ENCODE measurements around the gene CPB1.

Gene CPB1

DNA sequence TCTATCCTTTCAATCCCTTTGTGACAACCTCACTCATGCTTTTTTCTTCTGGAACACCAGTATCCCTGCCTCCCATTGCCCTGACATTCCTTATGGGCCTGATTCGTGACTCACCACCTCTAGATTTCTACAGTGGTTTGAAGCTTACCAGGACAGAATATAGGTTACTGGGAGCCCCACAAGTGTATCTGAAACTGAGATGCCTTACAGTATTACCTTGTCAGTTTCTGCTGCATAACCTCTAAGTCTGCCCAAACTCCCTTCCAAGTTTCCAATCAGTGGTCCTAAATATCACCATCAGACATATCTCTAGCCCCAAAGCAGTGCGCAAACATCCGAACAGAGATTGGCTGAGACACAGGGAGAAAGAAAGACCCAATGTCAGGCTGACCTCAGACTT, 5.6 kb downstream of the CPB1 start:
- no peak for DNase-seq

GRCh38 chr3:148839805-148840204, 12.2 kb downstream of the CPB1 start:
- DNase-seq = no peak

GRCh38 chr3:148840451-148840850, 12.8 kb downstream of the CPB1 start:
- no peak for DNase-seq

- DNase-seq = no peak
These were observed 18.3 kb downstream of the CPB1 start for GRCh38 chr3:148845756-148846395.

DNA sequence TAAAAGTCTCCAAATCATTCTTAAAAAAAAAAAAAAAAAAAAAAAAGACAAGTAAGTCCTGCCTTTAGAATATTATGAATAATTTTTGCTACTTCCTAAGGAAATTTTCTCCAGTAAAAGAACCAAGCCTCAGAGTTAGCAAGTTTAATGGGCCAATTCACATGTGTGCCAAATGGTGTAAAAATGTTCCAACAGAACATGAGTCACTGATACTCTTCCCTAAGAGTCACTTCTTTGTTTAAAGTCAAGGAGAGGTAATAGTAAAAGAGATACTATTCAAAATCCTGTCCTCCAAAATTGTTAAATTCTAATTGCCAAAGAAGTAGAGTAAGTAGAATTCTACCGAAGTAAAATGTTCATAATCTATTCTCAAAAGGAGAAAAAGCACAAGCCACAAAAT, 19.7 kb downstream of the CPB1 start:
- DNase-seq = no peak

GRCh38 chr3:148848410-148848809, 20.8 kb downstream of the CPB1 start:
- no peak for DNase-seq

GRCh38 chr3:148852271-148852992, 24.8 kb downstream of the CPB1 start:
- DNase-seq = no peak

- no peak for DNase-seq
These were observed 25.5 kb downstream of the CPB1 start for GRCh38 chr3:148853076-148853475.

DNA sequence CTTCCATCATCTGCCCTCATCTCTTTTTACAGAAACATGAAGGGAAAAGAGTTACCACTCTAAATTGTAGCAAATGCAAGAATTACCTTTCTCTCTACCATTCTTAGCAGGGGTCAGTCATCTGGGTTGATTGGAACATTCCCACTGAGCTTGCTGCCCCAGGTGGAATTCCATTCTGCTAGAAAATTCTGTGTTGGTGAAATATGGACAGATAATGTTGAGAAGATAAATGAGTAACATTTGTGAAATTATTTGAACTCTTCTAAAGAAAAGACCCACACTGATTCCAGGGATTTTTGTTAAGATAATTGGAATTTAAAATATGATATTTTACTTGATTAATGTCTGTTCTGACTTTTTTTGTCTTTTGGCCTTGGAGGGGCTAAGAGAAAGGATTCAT, 26.4 kb downstream of the CPB1 start:
- DNase-seq = no peak

GRCh38 chr3:148856384-148856783, 28.8 kb downstream of the CPB1 start:
- no peak for DNase-seq

- no peak for DNase-seq
These were observed 29.7 kb downstream of the CPB1 start for GRCh38 chr3:148857316-148857715.

GRCh38 chr3:148861277-148861869, 33.8 kb downstream of the CPB1 start:
- no peak for DNase-seq

GRCh38 chr3:148863297-148863696, 35.7 kb downstream of the CPB1 start:
- DNase-seq = no peak

DNA sequence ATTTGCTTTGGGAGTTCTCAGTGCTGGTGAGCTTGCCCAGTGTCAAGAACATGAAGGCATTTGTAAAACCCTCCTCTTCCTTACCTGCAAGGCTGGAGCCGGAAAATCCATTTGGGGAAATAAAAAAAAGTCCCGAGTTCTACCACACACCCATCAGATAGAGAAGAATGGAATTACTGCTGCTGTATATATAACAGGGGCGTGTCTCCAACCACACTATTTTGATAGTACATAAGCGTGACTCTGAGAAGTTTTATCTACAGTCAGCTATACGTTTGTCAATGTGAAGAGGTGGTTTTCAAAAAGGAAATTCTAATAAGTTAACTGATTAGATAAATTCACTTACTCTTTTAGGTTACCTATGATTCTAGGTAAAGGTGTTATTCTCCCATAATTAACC, 36.2 kb downstream of the CPB1 start:
- no peak for DNase-seq

DNA sequence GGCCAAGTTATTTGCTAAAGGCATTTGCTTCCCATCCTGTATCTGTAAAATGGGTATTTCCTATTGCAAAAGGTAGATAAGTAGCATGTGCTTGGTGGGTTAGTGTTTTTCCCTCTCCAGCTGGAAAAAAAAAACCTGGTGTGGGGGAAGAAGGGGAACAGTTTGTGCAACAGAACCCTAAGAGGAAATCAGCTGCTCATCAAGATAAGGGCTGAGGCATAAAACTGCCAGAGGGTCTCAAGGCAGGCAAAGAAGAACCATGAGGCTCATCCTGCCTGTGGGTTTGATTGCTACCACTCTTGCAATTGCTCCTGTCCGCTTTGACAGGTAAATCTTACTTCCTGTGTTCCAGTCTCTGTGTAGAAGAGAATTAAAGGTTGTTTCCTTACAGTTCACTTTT, 37.4 kb downstream of the CPB1 start, which contains the start of gene CPA3:
Gene CPA3, plus strand, starts transcription at position 248 of the 400 bp plus-strand sequence. Its CDS starts 12 bp downstream, at position 260.
- DNase-seq = no peak

DNA sequence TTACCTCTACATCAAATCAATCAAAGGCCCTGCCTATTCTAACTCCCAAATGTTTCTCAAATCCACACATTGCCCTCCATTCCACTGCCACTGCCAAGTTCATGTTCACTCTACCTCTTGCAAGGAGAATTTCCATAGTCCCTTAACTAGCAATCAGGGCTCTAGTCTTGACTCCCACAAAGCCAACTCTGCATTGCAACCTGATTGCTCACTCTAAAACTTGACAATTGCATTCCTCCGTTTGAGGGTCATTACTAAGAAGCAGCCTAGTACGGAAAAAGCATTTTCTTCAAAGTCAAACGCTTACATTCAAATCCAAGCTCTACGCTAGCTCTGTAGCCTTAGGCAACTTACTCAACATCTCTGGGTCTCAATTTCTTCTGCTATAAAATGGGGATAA, 38.6 kb downstream of the CPB1 start:
- DNase-seq = no peak

DNA sequence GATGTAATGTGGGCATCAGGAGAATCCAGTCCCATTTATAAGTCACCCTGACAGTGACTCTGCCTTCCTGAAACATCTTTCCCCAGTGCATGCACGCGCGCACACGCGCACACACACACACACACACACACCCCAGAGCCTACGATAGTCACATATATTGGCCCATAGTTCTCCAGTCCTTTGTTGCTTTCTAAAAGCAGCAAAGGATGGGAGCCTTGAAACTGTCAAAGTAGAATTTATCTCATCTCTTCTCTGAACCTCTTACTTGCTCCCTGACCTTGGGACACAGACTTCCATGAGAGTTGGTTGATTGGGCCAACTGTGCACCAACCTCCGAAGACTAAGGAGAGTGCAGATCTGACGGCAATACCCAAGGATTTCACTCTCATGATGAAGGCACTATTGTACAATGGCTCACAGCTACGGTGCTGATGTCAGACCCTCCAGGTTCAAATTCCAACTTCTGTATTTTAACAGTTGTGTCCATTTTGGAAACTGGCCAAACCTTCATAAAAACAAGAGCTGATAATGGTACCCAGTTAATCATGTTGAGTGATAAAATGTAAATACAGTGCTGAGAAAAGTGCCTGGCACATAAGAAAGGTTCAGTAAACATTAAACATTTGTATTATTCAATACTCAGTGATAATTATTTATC, 45.8 kb downstream of the CPB1 start:
- no peak for DNase-seq

GRCh38 chr3:148873977-148874376, 46.4 kb downstream of the CPB1 start:
- DNase-seq = no peak

- DNase-seq = no peak
These were observed 50.5 kb downstream of the CPB1 start for GRCh38 chr3:148878095-148878494.

GRCh38 chr3:148879256-148879655, 51.6 kb downstream of the CPB1 start:
- DNase-seq = no peak

DNA sequence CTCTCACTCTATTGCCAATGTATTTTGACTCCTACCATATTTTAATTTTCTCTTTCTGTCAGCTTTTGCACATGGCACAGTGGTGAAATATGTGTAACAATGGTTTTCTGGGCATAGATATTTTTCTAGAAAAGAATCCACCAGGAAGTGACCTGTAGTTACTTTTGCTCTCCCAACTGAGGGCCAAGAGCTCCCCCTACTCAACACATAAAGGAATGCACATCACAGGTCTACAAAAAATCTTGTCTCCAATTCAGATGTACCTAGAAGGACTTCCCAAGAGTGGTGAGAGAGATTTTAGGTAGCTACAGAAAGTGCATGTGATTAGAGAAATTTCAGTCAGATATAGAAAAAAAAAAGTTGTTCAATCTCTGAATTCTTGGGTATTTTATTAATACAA, 53.1 kb downstream of the CPB1 start:
- no peak for DNase-seq

DNA sequence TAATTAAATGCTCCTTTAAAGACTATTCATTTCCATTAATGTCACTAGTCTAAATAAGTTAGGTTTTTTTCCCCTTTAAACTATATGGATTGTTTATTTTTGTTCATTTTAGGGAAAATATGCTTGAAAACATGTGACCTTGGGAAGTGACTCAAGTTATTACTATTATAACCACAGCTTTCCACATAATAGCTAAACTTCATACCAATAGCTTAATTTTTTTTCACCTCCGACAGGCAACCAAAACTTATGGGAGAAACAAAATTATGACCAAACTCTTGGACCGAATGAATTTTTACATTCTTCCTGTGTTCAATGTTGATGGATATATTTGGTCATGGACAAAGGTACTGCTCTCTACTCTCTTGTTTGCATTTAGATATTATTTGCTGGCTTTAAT, 53.7 kb downstream of the CPB1 start:
- no peak for DNase-seq

DNA sequence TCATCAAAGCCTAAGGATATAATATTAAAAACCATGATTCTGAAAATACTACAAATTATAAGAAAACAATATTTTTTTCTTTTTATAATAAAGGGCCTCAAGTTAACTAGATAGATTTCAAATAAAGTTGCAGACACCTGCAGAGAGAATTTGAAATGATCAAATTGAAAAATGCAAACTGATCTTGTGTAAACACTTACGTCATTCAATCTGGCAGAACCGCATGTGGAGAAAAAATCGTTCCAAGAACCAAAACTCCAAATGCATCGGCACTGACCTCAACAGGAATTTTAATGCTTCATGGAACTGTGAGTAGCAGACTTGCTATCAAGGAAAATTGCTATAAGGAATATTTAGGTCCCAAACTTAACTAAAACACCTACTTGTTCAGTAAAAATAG, 54.7 kb downstream of the CPB1 start:
- DNase-seq = no peak

- no peak for DNase-seq
These were observed 55.6 kb downstream of the CPB1 start for GRCh38 chr3:148883163-148883562.
